Tibial nerve (tissue), 4 donors: ENCODE measurements around the gene CEP135. TPM values are rescaled to one million over a fixed set of nuclear protein-coding genes. Genes with fewer than 3 reads are reported as not detected.

Source experiments
- DNase-seq, 2 donors: peaks; one replicate each; pipeline ENCODE4 v3.0.0-alpha.2; 2019; ENCODE audit warnings: low spot score in 2 of 2
- H3K27ac ChIP-seq, 4 donors: fragments of 200-600 bp; sonication (generic) in 3 of 4; one replicate each; pipeline ENCODE4 v1.5.1; 2017 to 2019; ENCODE audit warnings: mild to moderate bottlenecking in 1 of 4
- H3K27me3 ChIP-seq, 2 donors: fragments of 200-600 bp; sonication (generic) in 1 of 2; one replicate each; pipeline versions ENCODE4 v1.5.1 to v1.6.0; 2017 to 2019
- H3K36me3 ChIP-seq, 3 donors: fragments of 200-600 bp; sonication (generic); one replicate each; pipeline ENCODE4 v1.5.1; 2018 to 2019
- H3K4me1 ChIP-seq, 4 donors: fragments of 200-600 bp; sonication (generic) in 3 of 4; one replicate each; pipeline ENCODE4 v1.5.1; 2017 to 2019
- H3K4me3 ChIP-seq, 4 donors: fragments of 200-600 bp; sonication (generic) in 3 of 4; one replicate each; pipeline ENCODE4 v1.5.1; 2017 to 2019; ENCODE audit warnings: mild to moderate bottlenecking in 1 of 4, moderate library complexity in 1 of 4
- H3K9me3 ChIP-seq, 4 donors: fragments of 200-600 bp; sonication (generic) in 3 of 4; one replicate each; pipeline ENCODE4 v1.5.1; 2017 to 2019
- CTCF ChIP-seq, 5 experiments: fragments of 200-600 bp in 3 of 5; fragments of 450-650 bp in 2 of 5; sonication (generic) in 3 of 5; IDR thresholded peaks; one replicate each; pipeline ENCODE4 v1.5.1; 2016 to 2019; ENCODE audit warnings: antibody characterized with exemption in 5 of 5, mild to moderate bottlenecking in 3 of 5, moderate library complexity in 2 of 5
- EP300 ChIP-seq, 2 donors: sonication (generic); formaldehyde crosslinking; IDR thresholded peaks; one replicate each; pipeline ENCODE4 v1.6.1; 2017; ENCODE audit warnings: antibody characterized with exemption in 2 of 2, mild to moderate bottlenecking in 1 of 2
- POLR2A ChIP-seq, 2 donors: fragments of 450-650 bp; IDR thresholded peaks; one replicate each; pipeline ENCODE4 v1.6.1; 2017; ENCODE audit warnings: antibody characterized with exemption in 2 of 2, mild to moderate bottlenecking in 2 of 2, moderate library complexity in 2 of 2
- WGBS, 2 donors: methylation state at CpG; one replicate each; pipeline ENCODE4 v1.1.5; 2018; 5-methylcytosine and 5-hydroxymethylcytosine counted together
- total RNA-seq, 4 donors: library from RNA; depleted of rRNA; stranded (reverse); fragments of >200 nt; gene quantifications; one replicate each; pipeline ENCODE4 v1.1.0, GENCODE V29; 2016

The CEP135 gene
- total RNA-seq, 4 donors from 2014 or later, result 3.5 to 9.6 (median 8.9) TPM

GRCh38 chr4:55967376-55967775 is 18.6 kb downstream of the CEP135 start:
- Histone ChIP-seq H3K27ac (no peak overlapping the region), H3K9me3 (no peaks in the 10 kb centered on the region), H3K36me3 (peaks cover 0 to 28% (median 0%) of the 10 kb centered on the region in 3 donors), H3K27me3 (no peaks in the 10 kb centered on the region), H3K4me3 (no peak overlapping the region), H3K4me1 (no peaks in the 10 kb centered on the region)
- TF ChIP-seq EP300 (IDR thresholded peaks at IDR 0.05) (no peak), CTCF (IDR thresholded peaks at IDR 0.05) (no peak), POLR2A (IDR thresholded peaks at IDR 0.05) (no peak)
- 97 to 98% methylated on average over 1 of the region's 1 CpG for WGBS, 2 donors
- no peak for DNase-seq

- no peak overlapping the region for H3K27ac ChIP-seq
- H3K4me3 ChIP-seq, result no peak overlapping the region
- no peaks in the 10 kb centered on the region for H3K4me1 ChIP-seq
- no peak for DNase-seq
- H3K36me3 ChIP-seq, result peaks cover 0 to 34% (median 0%) of the 10 kb centered on the region in 3 donors
- TF ChIP-seq POLR2A (IDR thresholded peaks at IDR 0.05), result no peak
- TF ChIP-seq EP300 (IDR thresholded peaks at IDR 0.05), result no peak
- no peak for TF ChIP-seq CTCF (IDR thresholded peaks at IDR 0.05)
- H3K27me3 ChIP-seq, result no peaks in the 10 kb centered on the region
- H3K9me3 ChIP-seq, result no peaks in the 10 kb centered on the region
- 71 to 78% methylated on average over 2 of the region's 2 CpGs for WGBS, 2 donors
Observed at GRCh38 chr4:55973650-55974049, 24.9 kb downstream of the CEP135 start.

- Histone ChIP-seq H3K4me3 (no peak overlapping the region), H3K27me3 (no peaks in the 10 kb centered on the region), H3K4me1 (no peaks in the 10 kb centered on the region), H3K27ac (no peak overlapping the region), H3K36me3 (peaks cover 0 to 49% (median 0%) of the 10 kb centered on the region in 3 donors), H3K9me3 (no peaks in the 10 kb centered on the region)
- DNase-seq, result no peak
- 88 to 91% methylated on average over 4 of the region's 4 CpGs for WGBS, 2 donors
- TF ChIP-seq POLR2A (IDR thresholded peaks at IDR 0.05), result no peak
- no peak for TF ChIP-seq EP300 (IDR thresholded peaks at IDR 0.05)
- TF ChIP-seq CTCF (IDR thresholded peaks at IDR 0.05), result no peak
Observed at GRCh38 chr4:55977811-55978210, 29.1 kb downstream of the CEP135 start.

- Histone ChIP-seq H3K36me3 (peaks cover 0 to 48% (median 0%) of the 10 kb centered on the region in 3 donors), H3K4me3 (no peak overlapping the region), H3K27me3 (no peaks in the 10 kb centered on the region), H3K27ac (no peak overlapping the region), H3K4me1 (no peaks in the 10 kb centered on the region), H3K9me3 (no peaks in the 10 kb centered on the region)
- no peak for DNase-seq
- whole genome bisulfite sequencing, 2 donors, result 87 to 90% methylated on average over 3 of the region's 3 CpGs
- TF ChIP-seq CTCF (IDR thresholded peaks at IDR 0.05) (no peak), EP300 (IDR thresholded peaks at IDR 0.05) (no peak), POLR2A (IDR thresholded peaks at IDR 0.05) (no peak)
Observed at GRCh38 chr4:55979562-55979961, 30.8 kb downstream of the CEP135 start.

- DNase-seq, result no peak
- 81 to 84% methylated on average over 3 of the region's 3 CpGs for WGBS, 2 donors
- no peak overlapping the region for H3K27ac ChIP-seq
- H3K4me3 ChIP-seq, result no peak overlapping the region
- peaks cover 0 to 48% (median 3%) of the 10 kb centered on the region in 3 donors for H3K36me3 ChIP-seq
- H3K4me1 ChIP-seq, result no peaks in the 10 kb centered on the region
- H3K9me3 ChIP-seq, result no peaks in the 10 kb centered on the region
- H3K27me3 ChIP-seq, result no peaks in the 10 kb centered on the region
- TF ChIP-seq EP300 (IDR thresholded peaks at IDR 0.05), result no peak
- TF ChIP-seq CTCF (IDR thresholded peaks at IDR 0.05), result no peak
- no peak for TF ChIP-seq POLR2A (IDR thresholded peaks at IDR 0.05)
Observed at GRCh38 chr4:55980725-55981124, 32.0 kb downstream of the CEP135 start.
